Liver (tissue), 9 donors: ENCODE measurements around the gene SESTD1. TPM values are rescaled to one million over a fixed set of nuclear protein-coding genes. Genes with fewer than 3 reads are reported as not detected.

ENCODE experiments used
- DNase-seq: peaks from one replicate; pipeline ENCODE4 v3.0.0-alpha.2; 2017; ENCODE audit warnings: low spot score
- H3K27ac ChIP-seq, 2 donors: one replicate each; pipeline ENCODE4 v1.7.0; 2013; ENCODE audit warnings: inconsistent platforms in 2 of 2, low read length in 2 of 2, control low read depth in 1 of 2, low read depth in 1 of 2, mild to moderate bottlenecking in 1 of 2
- H3K27me3 ChIP-seq, 4 donors: one replicate each; pipeline versions ENCODE4 v1.6.1 to v1.7.0; 2013; ENCODE audit warnings: low read length in 3 of 4, inconsistent platforms in 1 of 4, mild to moderate bottlenecking in 1 of 4, moderate library complexity in 1 of 4; ENCODE audit not compliant: control insufficient read depth in 4 of 4, insufficient read depth in 4 of 4
- H3K36me3 ChIP-seq, 4 donors: one replicate each; pipeline versions ENCODE4 v1.6.1 to v1.7.0; 2013; ENCODE audit warnings: low read length in 3 of 4, mild to moderate bottlenecking in 3 of 4, low read depth in 1 of 4, moderate library complexity in 1 of 4; ENCODE audit not compliant: control insufficient read depth in 4 of 4, insufficient read depth in 3 of 4
- H3K4me1 ChIP-seq, 4 donors: one replicate each; pipeline versions ENCODE4 v1.6.1 to v1.7.0; 2013; ENCODE audit warnings: low read length in 3 of 4, mild to moderate bottlenecking in 3 of 4, moderate library complexity in 1 of 4; ENCODE audit not compliant: control insufficient read depth in 4 of 4, insufficient read depth in 4 of 4
- H3K4me3 ChIP-seq, 3 donors: one replicate each; pipeline versions ENCODE4 v1.6.1 to v1.7.0; 2013; ENCODE audit warnings: low read length in 3 of 3, control low read depth in 1 of 3, low read depth in 1 of 3, mild to moderate bottlenecking in 1 of 3
- H3K9ac ChIP-seq, 2 donors: one replicate each; pipeline ENCODE4 v1.7.0; 2013; ENCODE audit warnings: low read length in 2 of 2, mild to moderate bottlenecking in 2 of 2, moderate library complexity in 2 of 2, control low read depth in 1 of 2, low read depth in 1 of 2
- H3K9me3 ChIP-seq, 4 donors: one replicate each; pipeline versions ENCODE4 v1.6.1 to v1.7.0; 2013; ENCODE audit warnings: low read length in 3 of 4; ENCODE audit not compliant: control insufficient read depth in 4 of 4
- EGR1 ChIP-seq, 2 donors: IDR thresholded peaks; 2 replicates each; pipeline ENCODE4 v1.6.1; 2016 to 2018; ENCODE audit warnings: antibody characterized with exemption in 2 of 2, low read depth in 2 of 2
- FOXA1 ChIP-seq: IDR thresholded peaks from 2 replicates; pipeline ENCODE4 v1.6.1; 2016; ENCODE audit warnings: antibody characterized with exemption
- FOXA2 ChIP-seq: IDR thresholded peaks from 2 replicates; pipeline ENCODE4 v1.6.1; 2016; ENCODE audit warnings: antibody characterized with exemption
- GABPA ChIP-seq, 2 donors: IDR thresholded peaks in 1 of 2; conservative IDR thresholded peaks in 1 of 2; 2 replicates each; pipeline ENCODE4 v1.6.1; 2016; ENCODE audit warnings: antibody characterized with exemption in 2 of 2, mild to moderate bottlenecking in 1 of 2, moderate library complexity in 1 of 2
- HNF4A ChIP-seq, 2 donors: conservative IDR thresholded peaks; 2 replicates each; pipeline ENCODE4 v1.6.1; 2016; ENCODE audit warnings: antibody characterized with exemption in 2 of 2, mild to moderate bottlenecking in 2 of 2
- HNF4G ChIP-seq: IDR thresholded peaks from 2 replicates; pipeline ENCODE4 v1.6.1; 2016; ENCODE audit warnings: antibody characterized with exemption
- JUND ChIP-seq, 2 donors: IDR thresholded peaks; 2 replicates each; pipeline ENCODE4 v1.6.1; 2016; ENCODE audit warnings: antibody characterized with exemption in 2 of 2
- NR2F2 ChIP-seq: IDR thresholded peaks from 2 replicates; pipeline ENCODE4 v1.6.1; 2016; ENCODE audit warnings: antibody characterized with exemption
- RAD21 ChIP-seq, 2 donors: IDR thresholded peaks; 2 replicates each; pipeline ENCODE4 v1.6.1; 2016; ENCODE audit warnings: antibody characterized with exemption in 2 of 2, mild to moderate bottlenecking in 2 of 2
- RXRA ChIP-seq, 2 donors: IDR thresholded peaks; 2 replicates each; pipeline ENCODE4 v1.6.1; 2017 to 2018; ENCODE audit warnings: antibody characterized with exemption in 2 of 2, mild to moderate bottlenecking in 1 of 2
- SP1 ChIP-seq: IDR thresholded peaks from 2 replicates; pipeline ENCODE4 v1.6.1; 2018; ENCODE audit warnings: antibody characterized with exemption, mild to moderate bottlenecking
- YY1 ChIP-seq: IDR thresholded peaks from 2 replicates; pipeline ENCODE4 v1.6.1; 2016; ENCODE audit warnings: antibody characterized with exemption, mild to moderate bottlenecking
- WGBS: extraction: QIAGEN DNeasy Blood & Tissue Kit; methylation state at CpG from one replicate; pipeline ENCODE4 v1.1.7; 2013; 5-methylcytosine and 5-hydroxymethylcytosine counted together
- polyA plus RNA-seq, 2 donors: library from polyadenylated mRNA; stranded (reverse) in 1 of 2; unstranded in 1 of 2; fragments of 200-250 nt in 1 of 2; fragments of >200 nt in 1 of 2; fragmentation: Nextera tagmentation in 1 of 2; extraction: Ambion mirVana in 1 of 2; gene quantifications; one replicate each; pipeline versions ENCODE4 v1.2.1 to v1.2.3, GENCODE V29; 2013 to 2015
- total RNA-seq, 2 donors: library from RNA; depleted of rRNA; stranded (reverse); fragments of >200 nt; gene quantifications; one replicate each; pipeline ENCODE4 v1.2.3, GENCODE V29; 2014
- TF ChIP-seq, protein P1 (sequence below): IDR thresholded peaks from 2 replicates; pipeline ENCODE4 v1.6.1; 2016; ENCODE audit warnings: antibody characterized with exemption, mild to moderate bottlenecking
- TF ChIP-seq, protein P2 (sequence below): IDR thresholded peaks from 2 replicates; pipeline ENCODE4 v1.6.1; 2016; ENCODE audit warnings: antibody characterized with exemption
- TF ChIP-seq, protein P3 (sequence below): IDR thresholded peaks from 2 replicates; pipeline ENCODE4 v1.6.1; 2016; ENCODE audit warnings: antibody characterized with exemption
- TF ChIP-seq, protein P4 (sequence below): fragments of 150-350 bp; IDR thresholded peaks from 2 replicates; pipeline ENCODE4 v1.5.1; 2017; ENCODE audit warnings: improper control_type of control experiment, low read depth, low read length; ENCODE audit not compliant: missing input control
- TF ChIP-seq, protein P5 (sequence below): IDR thresholded peaks from 2 replicates; pipeline ENCODE4 v1.6.1; 2016; ENCODE audit warnings: antibody characterized with exemption
- donor health status: healthy.
- donor health status: healthy.
- donor health status: healthy.
- donor health status: healthy.
- donor health status: healthy.

Gene SESTD1
- total and polyA plus RNA-seq, 4 donors, result 6.3 to 10.1 (median 7.4) TPM

DNA sequence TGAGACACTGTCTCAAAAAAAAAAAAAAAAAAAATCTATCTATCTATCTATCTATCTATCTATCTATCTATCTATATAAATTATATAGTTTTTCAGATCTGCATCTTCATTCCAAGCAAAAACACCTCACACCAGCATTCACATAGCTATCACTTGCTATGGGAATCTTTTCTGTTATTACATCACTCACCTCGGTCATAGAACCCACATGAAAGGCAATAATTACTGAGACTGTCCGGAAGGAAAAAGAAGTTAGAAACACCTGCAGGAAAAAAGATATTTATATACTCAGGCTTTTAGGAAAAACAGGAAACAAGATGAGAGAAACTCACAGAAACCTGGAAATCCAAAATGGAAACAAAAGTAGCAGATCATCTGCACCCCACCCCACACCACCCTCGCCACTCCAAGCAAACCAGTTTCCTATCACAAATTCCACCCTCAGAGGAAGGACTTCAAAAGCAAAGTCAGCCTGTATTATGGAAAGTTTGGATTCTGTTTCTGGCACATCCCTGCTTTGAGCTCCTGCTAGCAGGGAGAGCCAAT lies 192.7 kb downstream of the SESTD1 start:
- H3K27me3 ChIP-seq, result peaks cover 0 to 3% (median 0%) of the 10 kb centered on the region in 4 donors
- H3K36me3 ChIP-seq, result no peaks in the 10 kb centered on the region
- TF ChIP-seq, protein P1, sequence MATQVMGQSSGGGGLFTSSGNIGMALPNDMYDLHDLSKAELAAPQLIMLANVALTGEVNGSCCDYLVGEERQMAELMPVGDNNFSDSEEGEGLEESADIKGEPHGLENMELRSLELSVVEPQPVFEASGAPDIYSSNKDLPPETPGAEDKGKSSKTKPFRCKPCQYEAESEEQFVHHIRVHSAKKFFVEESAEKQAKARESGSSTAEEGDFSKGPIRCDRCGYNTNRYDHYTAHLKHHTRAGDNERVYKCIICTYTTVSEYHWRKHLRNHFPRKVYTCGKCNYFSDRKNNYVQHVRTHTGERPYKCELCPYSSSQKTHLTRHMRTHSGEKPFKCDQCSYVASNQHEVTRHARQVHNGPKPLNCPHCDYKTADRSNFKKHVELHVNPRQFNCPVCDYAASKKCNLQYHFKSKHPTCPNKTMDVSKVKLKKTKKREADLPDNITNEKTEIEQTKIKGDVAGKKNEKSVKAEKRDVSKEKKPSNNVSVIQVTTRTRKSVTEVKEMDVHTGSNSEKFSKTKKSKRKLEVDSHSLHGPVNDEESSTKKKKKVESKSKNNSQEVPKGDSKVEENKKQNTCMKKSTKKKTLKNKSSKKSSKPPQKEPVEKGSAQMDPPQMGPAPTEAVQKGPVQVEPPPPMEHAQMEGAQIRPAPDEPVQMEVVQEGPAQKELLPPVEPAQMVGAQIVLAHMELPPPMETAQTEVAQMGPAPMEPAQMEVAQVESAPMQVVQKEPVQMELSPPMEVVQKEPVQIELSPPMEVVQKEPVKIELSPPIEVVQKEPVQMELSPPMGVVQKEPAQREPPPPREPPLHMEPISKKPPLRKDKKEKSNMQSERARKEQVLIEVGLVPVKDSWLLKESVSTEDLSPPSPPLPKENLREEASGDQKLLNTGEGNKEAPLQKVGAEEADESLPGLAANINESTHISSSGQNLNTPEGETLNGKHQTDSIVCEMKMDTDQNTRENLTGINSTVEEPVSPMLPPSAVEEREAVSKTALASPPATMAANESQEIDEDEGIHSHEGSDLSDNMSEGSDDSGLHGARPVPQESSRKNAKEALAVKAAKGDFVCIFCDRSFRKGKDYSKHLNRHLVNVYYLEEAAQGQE, result no peak
- TF ChIP-seq HNF4A (conservative IDR thresholded peaks at IDR 0.05), result no peak
- TF ChIP-seq, protein P2, sequence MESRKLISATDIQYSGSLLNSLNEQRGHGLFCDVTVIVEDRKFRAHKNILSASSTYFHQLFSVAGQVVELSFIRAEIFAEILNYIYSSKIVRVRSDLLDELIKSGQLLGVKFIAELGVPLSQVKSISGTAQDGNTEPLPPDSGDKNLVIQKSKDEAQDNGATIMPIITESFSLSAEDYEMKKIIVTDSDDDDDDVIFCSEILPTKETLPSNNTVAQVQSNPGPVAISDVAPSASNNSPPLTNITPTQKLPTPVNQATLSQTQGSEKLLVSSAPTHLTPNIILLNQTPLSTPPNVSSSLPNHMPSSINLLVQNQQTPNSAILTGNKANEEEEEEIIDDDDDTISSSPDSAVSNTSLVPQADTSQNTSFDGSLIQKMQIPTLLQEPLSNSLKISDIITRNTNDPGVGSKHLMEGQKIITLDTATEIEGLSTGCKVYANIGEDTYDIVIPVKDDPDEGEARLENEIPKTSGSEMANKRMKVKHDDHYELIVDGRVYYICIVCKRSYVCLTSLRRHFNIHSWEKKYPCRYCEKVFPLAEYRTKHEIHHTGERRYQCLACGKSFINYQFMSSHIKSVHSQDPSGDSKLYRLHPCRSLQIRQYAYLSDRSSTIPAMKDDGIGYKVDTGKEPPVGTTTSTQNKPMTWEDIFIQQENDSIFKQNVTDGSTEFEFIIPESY, result no peak
- TF ChIP-seq SP1, result no peak
- TF ChIP-seq, protein P3, sequence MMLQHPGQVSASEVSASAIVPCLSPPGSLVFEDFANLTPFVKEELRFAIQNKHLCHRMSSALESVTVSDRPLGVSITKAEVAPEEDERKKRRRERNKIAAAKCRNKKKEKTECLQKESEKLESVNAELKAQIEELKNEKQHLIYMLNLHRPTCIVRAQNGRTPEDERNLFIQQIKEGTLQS, result no peak
- TF ChIP-seq FOXA1, result no peak
- no peak for TF ChIP-seq GABPA (IDR thresholded peaks at IDR 0.05 in 1 of 2, conservative IDR thresholded peaks at IDR 0.05 in 1 of 2)
- no peak for DNase-seq
- no peak overlapping the region for H3K27ac ChIP-seq
- no peak overlapping the region for H3K4me3 ChIP-seq
- H3K9me3 ChIP-seq, result no peaks in the 10 kb centered on the region
- H3K9ac ChIP-seq, result no peak overlapping the region
- 86% methylated on average over 3 of the region's 3 CpGs for WGBS
- H3K4me1 ChIP-seq, result no peaks in the 10 kb centered on the region

DNA sequence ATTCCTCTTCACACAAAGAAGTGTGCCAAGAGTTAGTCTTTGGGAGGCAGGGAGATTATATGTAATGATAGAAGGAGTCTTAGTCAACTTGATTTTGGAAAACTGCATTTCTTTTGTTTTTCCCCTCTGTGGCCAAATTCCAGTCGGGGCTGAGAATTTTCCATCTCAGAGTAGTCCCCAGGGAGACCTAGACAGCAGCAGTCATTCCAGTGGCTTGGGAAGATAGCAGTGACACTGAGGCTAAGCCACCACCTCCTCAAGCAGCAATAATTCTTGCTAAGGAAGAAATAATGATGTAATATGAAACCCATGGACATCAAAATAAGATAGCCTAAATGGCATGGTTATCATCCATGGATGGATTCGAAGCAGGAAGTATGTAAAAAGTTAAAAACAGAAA lies 193.7 kb downstream of the SESTD1 start:
- Histone ChIP-seq H3K36me3 (no peaks in the 10 kb centered on the region), H3K27me3 (peaks cover 0 to 3% (median 0%) of the 10 kb centered on the region in 4 donors), H3K4me3 (no peak overlapping the region), H3K9ac (no peak overlapping the region), H3K9me3 (no peaks in the 10 kb centered on the region), H3K4me1 (no peaks in the 10 kb centered on the region), H3K27ac (no peak overlapping the region)
- DNase-seq, result no peak
- 79% methylated on average over 2 of the region's 2 CpGs for WGBS
- no peak for TF ChIP-seq EGR1 (IDR thresholded peaks at IDR 0.05; ENCODE audit: low read depth in 2 of 2)
- no peak for TF ChIP-seq HNF4A (conservative IDR thresholded peaks at IDR 0.05)
- TF ChIP-seq, protein P4, sequence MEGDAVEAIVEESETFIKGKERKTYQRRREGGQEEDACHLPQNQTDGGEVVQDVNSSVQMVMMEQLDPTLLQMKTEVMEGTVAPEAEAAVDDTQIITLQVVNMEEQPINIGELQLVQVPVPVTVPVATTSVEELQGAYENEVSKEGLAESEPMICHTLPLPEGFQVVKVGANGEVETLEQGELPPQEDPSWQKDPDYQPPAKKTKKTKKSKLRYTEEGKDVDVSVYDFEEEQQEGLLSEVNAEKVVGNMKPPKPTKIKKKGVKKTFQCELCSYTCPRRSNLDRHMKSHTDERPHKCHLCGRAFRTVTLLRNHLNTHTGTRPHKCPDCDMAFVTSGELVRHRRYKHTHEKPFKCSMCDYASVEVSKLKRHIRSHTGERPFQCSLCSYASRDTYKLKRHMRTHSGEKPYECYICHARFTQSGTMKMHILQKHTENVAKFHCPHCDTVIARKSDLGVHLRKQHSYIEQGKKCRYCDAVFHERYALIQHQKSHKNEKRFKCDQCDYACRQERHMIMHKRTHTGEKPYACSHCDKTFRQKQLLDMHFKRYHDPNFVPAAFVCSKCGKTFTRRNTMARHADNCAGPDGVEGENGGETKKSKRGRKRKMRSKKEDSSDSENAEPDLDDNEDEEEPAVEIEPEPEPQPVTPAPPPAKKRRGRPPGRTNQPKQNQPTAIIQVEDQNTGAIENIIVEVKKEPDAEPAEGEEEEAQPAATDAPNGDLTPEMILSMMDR, result no peak
- no peak for TF ChIP-seq NR2F2
- TF ChIP-seq RAD21 (IDR thresholded peaks at IDR 0.05), result no peak
- TF ChIP-seq YY1, result no peak
- TF ChIP-seq FOXA1, result no peak
- TF ChIP-seq SP1, result no peak
- no peak for TF ChIP-seq HNF4G
- TF ChIP-seq GABPA (IDR thresholded peaks at IDR 0.05 in 1 of 2, conservative IDR thresholded peaks at IDR 0.05 in 1 of 2), result no peak
- TF ChIP-seq, protein P3, result no peak
- TF ChIP-seq, protein P2, result no peak
- TF ChIP-seq, protein P5, sequence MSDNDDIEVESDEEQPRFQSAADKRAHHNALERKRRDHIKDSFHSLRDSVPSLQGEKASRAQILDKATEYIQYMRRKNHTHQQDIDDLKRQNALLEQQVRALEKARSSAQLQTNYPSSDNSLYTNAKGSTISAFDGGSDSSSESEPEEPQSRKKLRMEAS, result no peak
- TF ChIP-seq JUND (IDR thresholded peaks at IDR 0.05), result no peak
- TF ChIP-seq, protein P1, result no peak
- TF ChIP-seq RXRA (IDR thresholded peaks at IDR 0.05), result no peak
- TF ChIP-seq FOXA2, result no peak
